ENCODE measurements around the gene RPL36A.

- no peak for TF ChIP-seq EZH2 (IDR thresholded peaks at IDR 0.05; ENCODE audit: borderline replicate concordance, insufficient read depth, low read depth, low read length, poor library complexity, severe bottlenecking)
- no peak for TF ChIP-seq CTCF (IDR thresholded peaks at IDR 0.05)
Measured at GRCh38 chrX:101430457-101431078, 39.8 kb downstream of the RPL36A start.

Measured in B cell (primary cell).